22Rv1 (cell line): ENCODE data around the gene AFTPH.

Experiments used
- CTCF ChIP-seq: fragments of 450-650 bp; IDR thresholded peaks from 2 replicates; pipeline ENCODE4 v1.5.1; 2017; ENCODE audit warnings: mild to moderate bottlenecking
- ZFX ChIP-seq: fragments of 450-650 bp; IDR thresholded peaks from 2 replicates; pipeline ENCODE4 v1.6.1; 2017; ENCODE audit warnings: antibody characterized with exemption, borderline replicate concordance

- TF ChIP-seq CTCF (no peak), ZFX (no peak)
Measured at GRCh38 chr2:64554117-64554516, 30.0 kb downstream of the AFTPH start.
